Measurements from ENCODE around the gene ARHGAP27. TPM values are rescaled to one million over a fixed set of nuclear protein-coding genes. Genes with fewer than 3 reads are reported as not detected.

Gene ARHGAP27
- total and polyA plus RNA-seq, 2 of the 13 experiments (the other 11 are each of a cell fraction or from before 2014, with no cell fraction given) = 15.5 to 18.9 TPM

- TF ChIP-seq RFX5 (IDR thresholded peaks at IDR 0.05; ENCODE audit: low read depth, low read length) = no peak
- no peak for TF ChIP-seq AHR (CRISPR knock-in tag; IDR thresholded peaks at IDR 0.05)
- TF ChIP-seq KLF13 (CRISPR knock-in tag; IDR thresholded peaks at IDR 0.05) = no peak
- no peak for TF ChIP-seq CENPT (CRISPR knock-in tag; IDR thresholded peaks at IDR 0.05; ENCODE audit: low read depth)
Measured at GRCh38 chr17:45437465-45438283, 5.0 kb upstream of the ARHGAP27 start (continued).

- in situ Hi-C loops (cut with HindIII; ENCODE audit: extremely low pct_ligation_motif_present, low pct_unique_long_range_greater_than_20kb) (no loop called here), intact Hi-C loops (cut with micrococcal nuclease; ENCODE audit: unreplicated experiment) (no loop called here)
- H3K27me3 ChIP-seq (ENCODE audit: control insufficient read depth in 1 of 2, insufficient read depth in 2 of 2, low read length in 2 of 2) = peaks cover 0 to 11% of the 10 kb centered on the region in 2 experiments; a peak in 3 of 5 replicates
- FAIRE-seq (no peak), DNase-seq (ENCODE audit: low spot score) (no peak), ATAC-seq (no peak)
- no peaks in the 10 kb centered on the region for H3K36me3 ChIP-seq (replicated peaks in 1 of 2; ENCODE audit: control insufficient read depth in 1 of 2, insufficient read depth in 2 of 2, low read length in 2 of 2)
- H3K4me2 ChIP-seq (ENCODE audit: low read depth, low read length) = no peak overlapping the region
- H3K79me2 ChIP-seq (ENCODE audit: insufficient read depth, low read length) = no peaks in the 10 kb centered on the region
- no peaks in the 10 kb centered on the region for H3K9me3 ChIP-seq (ENCODE audit: low read length)
- H4K20me1 ChIP-seq (ENCODE audit: insufficient read depth, low read length) = no peaks in the 10 kb centered on the region
- 97% methylated on average over 19 of the region's 23 CpGs for WGBS (ENCODE audit: low lambda C conversion rate)
- peaks cover 14% of the 10 kb centered on the region for H3K4me1 ChIP-seq (ENCODE audit: insufficient read depth, low read length)
- BruUV-seq (replicated peaks) = no TSS peak
- H2AFZ ChIP-seq (ENCODE audit: low read length) = no peak overlapping the region
- ChIA-PET POLR2A (no interaction called here), CTCF (ENCODE audit: low intra/inter-chr PET ratio, low total read pairs) (no interaction called here)
- no peak overlapping the region for H3K9ac ChIP-seq (ENCODE audit: insufficient read depth, low read depth, low read length)
- H3K27ac ChIP-seq (ENCODE audit: extremely low read length, insufficient read depth, low read length) = no peak overlapping the region
- TF ChIP-seq ZNF768 (CRISPR knock-in tag; IDR thresholded peaks at IDR 0.05) (peak; percentile 25; the same call in 1 of the 2 replicates), MAFF (IDR thresholded peaks at IDR 0.05; ENCODE audit: low read depth, low read length) (peak; percentile 58), MAFK (conservative IDR thresholded peaks at IDR 0.05 in 1 of 2, IDR thresholded peaks at IDR 0.05 in 1 of 2; ENCODE audit: low read length in 2 of 2) (peak; percentile 68 to 80), MAF1 (CRISPR knock-in tag; IDR thresholded peaks at IDR 0.05; ENCODE audit: borderline replicate concordance) (no peak), PCBP1 (IDR thresholded peaks at IDR 0.05; ENCODE audit: borderline replicate concordance, low read depth, low read length) (no peak), ZBTB42 (CRISPR knock-in tag; IDR thresholded peaks at IDR 0.05) (no peak)
- H3K4me3 ChIP-seq (replicated peaks in 1 of 3; ENCODE audit: insufficient read depth in 1 of 3, low read depth in 2 of 3, low read length in 3 of 3) = no peak overlapping the region
Measured at GRCh38 chr17:45436625-45437464, 4.2 kb upstream of the ARHGAP27 start.

All from HepG2 (cell line).